GM10248 (cell line): ENCODE data around the gene CTXN1.
A peak's percentile ranks its signal among the peaks of the same experiment; 100 is the strongest.

Experiments used
- CTCF ChIA-PET: fragments of 300-600 bp; sonication (Branson Sonifier 250); formaldehyde crosslinking; extraction: SDS; loops from one replicate; lab custom pipeline; 2021; ENCODE audit warnings: antibody characterized with exemption; lab: Yijun Ruan, JAX
- POLR2A ChIA-PET: fragments of 350-650 bp; sonication (Branson Sonifier 250); formaldehyde crosslinking; extraction: SDS; loops from one replicate; lab custom pipeline; 2020; ENCODE audit warnings: antibody characterized with exemption; lab: Yijun Ruan, JAX
- DNase-seq: peaks from one replicate; pipeline ENCODE4 v3.0.0; 2012; ENCODE audit errors: extremely low spot score
- CTCF ChIP-seq: IDR thresholded peaks from 2 replicates; pipeline ENCODE4 v1.5.1; 2012; ENCODE audit warnings: mild to moderate bottlenecking, low read depth; ENCODE audit errors: extremely low read depth, missing control alignments, control extremely low read depth

The CTXN1 gene

GRCh38 chr19:7922836-7923195 is 3.1 kb downstream of the CTXN1 start:
- ChIA-PET POLR2A (no interaction called here), CTCF (interaction anchor here (0.8 to 3.4 kb wide), 4 partner anchors 22 to 354 kb away, joined by 3 to 16 read pairs (median 6); no protein-coding TSS in a partner anchor)
- no peak for TF ChIP-seq CTCF
- DNase-seq = no peak

GRCh38 chr19:7921967-7922835 is 3.7 kb downstream of the CTXN1 start:
- ChIA-PET POLR2A (interaction anchor here (2.3 to 2.9 kb wide), 2 partner anchors 19 to 22 kb away, joined by 11 to 18 read pairs; partner anchors contain the start of genes MAP2K7 and TIMM44), CTCF (interaction anchor here (0.8 to 3.4 kb wide), 11 partner anchors 15 to 354 kb away, joined by 3 to 17 read pairs (median 5); partner anchors contain the start of genes MAP2K7, TIMM44 and TRAPPC5)
- no peak for TF ChIP-seq CTCF
- no peak for DNase-seq

- CTCF ChIA-PET = interaction anchor here (0.8 to 3.4 kb wide), 14 partner anchors 8 to 257 kb away, joined by 3 to 17 read pairs (median 5); partner anchors contain the start of genes MAP2K7, TIMM44 and TRAPPC5
- POLR2A ChIA-PET = interaction anchor here (2.3 to 2.9 kb wide), 2 partner anchors 18 to 23 kb away, joined by 11 to 18 read pairs; partner anchors contain the start of genes MAP2K7 and TIMM44
- no peak for TF ChIP-seq CTCF
Observed at GRCh38 chr19:7921302-7921966, 4.5 kb downstream of the CTXN1 start.

GRCh38 chr19:7920519-7921301 is 5.2 kb downstream of the CTXN1 start:
- DNase-seq = peak; percentile 98
- ChIA-PET POLR2A (interaction anchor here (1.2 to 2.9 kb wide), 5 partner anchors 13 to 52 kb away, joined by 3 to 18 read pairs (median 5); partner anchors contain the start of genes MAP2K7 and TIMM44), CTCF (interaction anchor here (0.9 to 3.4 kb wide), 18 partner anchors 9 to 352 kb away, joined by 3 to 17 read pairs (median 4); partner anchors contain the start of genes MAP2K7, TIMM44 and TRAPPC5)
- TF ChIP-seq CTCF = no peak

More at GRCh38 chr19:7921302-7921966, 4.5 kb downstream of the CTXN1 start:
- no peak for DNase-seq

GRCh38 chr19:7919610-7920518 is 6.1 kb downstream of the CTXN1 start, which contains the start of gene SNAPC2:
SNAPC2 (plus strand) TSS chr19:7920338; CDS start chr19:7920367, 29 bp downstream.
- DNase-seq = peak; percentile 92
- TF ChIP-seq CTCF = no peak
- ChIA-PET CTCF (interaction anchor here (0.9 to 3.4 kb wide), 16 partner anchors 8 to 351 kb away, joined by 3 to 17 read pairs (median 5); partner anchors contain the start of genes MAP2K7 and TIMM44), POLR2A (interaction anchor here (1.2 to 2.9 kb wide), 5 partner anchors 12 to 51 kb away, joined by 3 to 18 read pairs (median 5); partner anchors contain the start of genes MAP2K7 and TIMM44)
